HG03280 (cell line): ENCODE data around the gene WDR3.
"Not testable (repeated sequence)": the region's sequence is repeated elsewhere in the genome, so short reads cannot be mapped to it uniquely, and the experiment has no call there.

Experiments
- ATAC-seq: cut with Tn5 transposase; IDR thresholded peaks from one replicate; pipeline ENCODE4 v1.9.1; 2021; ENCODE audit warnings: mild to moderate bottlenecking, moderate library complexity; ENCODE audit not compliant: unreplicated experiment

Gene WDR3

GRCh38 chr1:117929343-117930172 lies at the start of gene WDR3, which contains the start of gene GDAP2:
Gene WDR3 (plus strand): TSS chr1:117929739. CDS start chr1:117933320, 3,581 bp downstream.
Gene GDAP2 (minus strand): TSS chr1:117929621. CDS start chr1:117920357, 9,264 bp downstream.
- peak; percentile 97 for ATAC-seq

- ATAC-seq = no peak
Observed at GRCh38 chr1:117883616-117884015, 45.9 kb upstream of the WDR3 start.

DNA sequence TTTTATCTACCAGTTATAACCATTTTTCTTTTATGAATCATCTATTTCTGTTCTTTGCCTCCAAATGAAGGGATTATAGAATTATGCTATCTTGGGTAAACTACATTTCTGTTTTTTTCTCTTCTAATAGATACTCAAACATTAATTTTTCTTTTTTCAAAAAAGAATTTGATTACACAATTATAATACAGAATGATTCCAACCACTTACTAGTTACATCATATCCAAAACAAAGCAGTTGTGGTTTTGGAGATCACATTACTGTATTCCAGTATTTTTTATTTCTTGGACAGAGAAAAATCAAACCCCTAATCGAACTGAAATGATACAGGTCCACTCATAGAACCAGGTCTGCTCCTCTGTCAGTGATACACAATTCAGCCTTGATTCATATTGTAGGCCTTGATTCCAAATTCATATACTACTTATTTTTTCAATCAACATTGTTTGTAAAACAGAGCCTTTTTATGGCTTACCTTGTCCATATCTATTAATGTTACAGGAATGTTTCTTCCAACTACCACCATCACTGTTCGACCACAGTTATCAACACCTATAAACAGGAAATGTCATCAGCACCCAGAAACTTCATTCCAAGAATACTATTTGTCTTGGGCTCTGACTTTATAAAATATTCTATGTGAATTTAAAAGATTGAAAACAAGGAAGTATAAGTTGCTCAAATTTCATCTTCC lies 43.3 kb upstream of the WDR3 start:
- ATAC-seq = no peak

GRCh38 chr1:117890452-117890851 lies 39.1 kb upstream of the WDR3 start:
- ATAC-seq = no peak

DNA sequence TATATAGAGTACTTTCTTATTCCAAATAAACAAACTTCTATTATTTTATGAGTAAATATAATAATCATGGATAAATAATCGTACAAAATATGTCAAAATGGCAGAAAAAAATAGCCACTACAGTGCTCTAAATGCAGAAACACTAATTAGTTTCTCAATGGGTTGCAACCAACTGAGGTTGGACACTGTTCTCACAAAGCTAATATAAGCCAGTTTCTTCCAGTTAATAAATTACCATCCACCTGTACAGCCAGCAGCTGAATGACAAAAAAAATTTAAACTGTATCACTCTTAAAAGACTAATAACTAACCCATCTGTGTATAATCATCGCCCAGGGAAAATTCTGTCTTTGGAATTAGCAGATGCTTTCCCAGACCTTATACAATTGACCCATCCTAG lies 37.0 kb upstream of the WDR3 start:
- no peak for ATAC-seq

DNA sequence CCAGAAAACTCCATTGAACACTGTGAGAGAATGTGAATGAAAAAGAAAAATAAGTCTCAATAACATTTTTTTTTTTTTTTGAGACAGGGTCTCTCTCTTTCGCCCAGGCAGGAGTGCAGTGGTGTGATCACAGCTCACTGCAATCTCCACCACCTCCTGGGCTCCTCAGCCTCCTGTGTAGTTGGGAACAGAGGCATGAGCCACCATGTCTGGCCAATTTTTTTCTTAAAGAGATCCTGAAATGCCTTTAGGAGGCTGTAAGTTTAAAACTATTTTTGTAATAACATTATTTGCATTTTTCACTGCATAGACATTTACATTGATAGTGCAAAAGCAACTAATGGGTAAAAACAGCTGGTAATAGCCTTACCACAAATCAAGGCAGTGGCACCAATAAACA lies 35.5 kb upstream of the WDR3 start:
- ATAC-seq = no peak

GRCh38 chr1:117895482-117896114 lies 33.9 kb upstream of the WDR3 start:
- ATAC-seq = peak; percentile 90

- ATAC-seq = no peak
Observed at GRCh38 chr1:117897551-117897950, 32.0 kb upstream of the WDR3 start.

GRCh38 chr1:117899801-117900200 lies 29.7 kb upstream of the WDR3 start:
- no peak for ATAC-seq

GRCh38 chr1:117902944-117903343 lies 26.6 kb upstream of the WDR3 start:
- ATAC-seq = no peak

GRCh38 chr1:117904485-117904884 lies 25.1 kb upstream of the WDR3 start:
- ATAC-seq = no peak

DNA sequence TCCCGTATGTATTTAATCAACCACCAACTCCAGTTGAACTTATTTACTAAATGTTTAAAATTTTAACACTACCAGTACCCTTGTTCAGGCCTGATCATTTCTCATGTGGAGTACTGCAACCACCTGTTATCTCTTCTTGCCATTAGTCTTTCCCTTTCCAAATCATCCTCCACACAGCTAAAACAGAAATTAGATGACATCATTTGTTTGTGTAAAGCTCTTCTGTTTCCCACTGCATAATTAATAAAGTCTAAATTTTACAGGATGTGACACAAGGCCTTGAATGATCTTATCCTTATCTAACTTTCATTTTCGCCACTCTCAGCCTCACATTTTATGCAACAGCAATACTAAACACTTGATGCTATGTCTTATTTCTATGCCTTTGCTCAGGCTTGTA lies 24.5 kb upstream of the WDR3 start:
- no peak for ATAC-seq

- ATAC-seq = no peak
Observed at GRCh38 chr1:117911051-117911450, 18.5 kb upstream of the WDR3 start.

- ATAC-seq = no peak
Observed at GRCh38 chr1:117919376-117919775, 10.2 kb upstream of the WDR3 start.

DNA sequence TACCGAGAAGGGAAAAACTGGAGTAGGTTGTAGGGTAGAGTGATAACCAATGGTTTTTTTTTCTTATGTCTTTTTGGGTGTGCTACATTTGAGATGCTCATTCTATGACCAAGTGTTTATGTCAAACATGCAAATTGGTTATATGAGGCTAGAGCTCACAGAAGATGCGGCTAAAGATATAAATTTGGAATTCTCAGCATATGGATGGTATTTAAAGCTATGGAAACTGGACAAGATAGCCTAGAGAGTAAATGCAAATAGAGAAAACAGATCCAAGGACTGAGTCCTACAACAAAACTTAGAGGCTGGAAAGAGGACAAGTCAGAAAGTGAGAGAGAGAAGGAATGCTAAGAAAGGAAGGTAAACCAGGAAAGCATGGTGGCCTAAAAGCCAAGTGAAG lies 7.5 kb upstream of the WDR3 start:
- no peak for ATAC-seq

GRCh38 chr1:117922717-117923116 lies 6.8 kb upstream of the WDR3 start:
- not testable (repeated sequence) for ATAC-seq

DNA sequence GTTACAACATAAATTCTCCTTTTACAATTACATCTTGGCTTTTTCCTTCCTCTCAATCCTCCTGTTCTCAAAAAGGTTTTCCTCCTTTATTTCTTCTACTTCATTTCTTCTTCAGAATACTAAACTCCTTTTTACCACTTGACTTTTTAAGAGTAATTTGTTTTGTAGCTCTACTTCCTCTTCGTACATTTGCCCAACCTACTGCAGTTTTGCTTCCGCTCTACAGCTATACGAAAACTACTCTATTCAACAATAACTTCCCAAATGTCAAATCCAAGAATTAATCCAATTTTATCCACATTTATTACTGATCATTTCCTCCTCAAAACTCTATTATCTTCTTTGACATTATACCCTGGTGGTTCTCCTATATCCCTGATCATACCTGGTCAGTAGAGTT lies 3.6 kb upstream of the WDR3 start:
- ATAC-seq = no peak

DNA sequence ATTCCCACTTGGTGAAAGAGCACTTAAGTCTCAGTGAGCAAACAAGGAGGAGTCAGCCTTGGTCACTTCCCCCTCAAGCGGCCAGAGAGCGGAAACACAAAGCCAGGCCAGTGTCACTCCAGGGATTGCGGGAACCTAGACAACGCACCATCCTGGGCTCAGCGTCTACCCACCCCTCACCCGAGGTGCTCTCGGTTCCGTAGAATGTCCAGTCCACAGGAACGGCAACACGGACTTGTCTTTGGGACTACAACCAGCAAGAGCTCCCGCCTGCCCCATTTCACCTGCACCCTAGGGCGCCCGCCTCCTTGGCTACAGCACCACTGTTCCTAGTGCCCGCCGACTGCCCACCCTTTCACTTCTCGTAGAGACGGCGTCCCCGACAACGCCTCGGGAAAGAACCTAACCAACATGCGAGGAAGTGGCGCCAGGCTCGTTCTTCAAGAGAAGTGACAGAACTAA lies 627 bp upstream of the WDR3 start:
- peak; percentile 30 for ATAC-seq

GRCh38 chr1:117930173-117930447 lies 571 bp downstream of the WDR3 start:
- no peak for ATAC-seq

GRCh38 chr1:117930484-117930883 lies 945 bp downstream of the WDR3 start:
- ATAC-seq = no peak

GRCh38 chr1:117932576-117932975 lies 3.0 kb downstream of the WDR3 start:
- ATAC-seq = no peak

GRCh38 chr1:117933769-117934168 lies 4.2 kb downstream of the WDR3 start:
- ATAC-seq = no peak
